Osteoblast (primary cell): ENCODE measurements around the gene ABHD11. TPM values are rescaled to one million over a fixed set of nuclear protein-coding genes. Genes with fewer than 3 reads are reported as not detected.

Source experiments
- DNase-seq: peaks from one replicate; pipeline ENCODE4 v3.0.0; 2011; ENCODE audit warnings: low spot score, mixed read lengths; ENCODE audit not compliant: insufficient read length; ENCODE audit errors: missing footprints
- H2AFZ ChIP-seq: 2 replicates; pipeline ENCODE4 v1.6.0; 2011; ENCODE audit warnings: mild to moderate bottlenecking, low read length
- H3K27ac ChIP-seq: 2 replicates; pipeline ENCODE4 v1.5.1; 2011; ENCODE audit warnings: mild to moderate bottlenecking, low read depth, low read length, moderate library complexity
- H3K27me3 ChIP-seq: 2 replicates; pipeline ENCODE4 v1.6.0; 2012; ENCODE audit warnings: mild to moderate bottlenecking, control low read depth, inconsistent platforms, low read length, moderate library complexity; ENCODE audit not compliant: insufficient read depth
- H3K36me3 ChIP-seq: 2 replicates; pipeline ENCODE4 v1.5.1; 2011; ENCODE audit warnings: mild to moderate bottlenecking, low read length, control low read depth, moderate library complexity; ENCODE audit not compliant: insufficient read depth
- H3K4me1 ChIP-seq: 2 replicates; pipeline ENCODE4 v1.5.1; 2011; ENCODE audit warnings: mild to moderate bottlenecking, low read length, control low read depth, moderate library complexity; ENCODE audit not compliant: insufficient read depth
- H3K4me2 ChIP-seq: 2 replicates; pipeline ENCODE4 v1.6.0; 2011; ENCODE audit warnings: mild to moderate bottlenecking, low read length; ENCODE audit not compliant: insufficient read depth
- H3K4me3 ChIP-seq: fragments of 200-600 bp; sonication (generic); 3 replicates; pipeline ENCODE4 v1.5.1; 2012; ENCODE audit warnings: mild to moderate bottlenecking, low read length, inconsistent platforms; ENCODE audit not compliant: insufficient read depth
- H3K79me2 ChIP-seq: 2 replicates; pipeline ENCODE4 v1.6.0; 2012; ENCODE audit warnings: mild to moderate bottlenecking, low read length, control low read depth, inconsistent platforms; ENCODE audit not compliant: insufficient read depth
- H3K9me3 ChIP-seq: 2 replicates; pipeline ENCODE4 v1.5.1; 2011; ENCODE audit warnings: low read depth, low read length, control low read depth
- H4K20me1 ChIP-seq: 2 replicates; pipeline ENCODE4 v1.6.0; 2012; ENCODE audit warnings: mild to moderate bottlenecking, low read length, control low read depth; ENCODE audit not compliant: insufficient read depth
- CTCF ChIP-seq: IDR thresholded peaks from 2 replicates; pipeline ENCODE4 v1.5.1; 2011; ENCODE audit warnings: mild to moderate bottlenecking, low read depth, low read length, moderate library complexity; ENCODE audit errors: extremely low read depth
- total RNA-seq: library from RNA; depleted of rRNA; stranded (reverse); fragments of >200 nt; gene quantifications from 2 replicates; pipeline ENCODE4 v1.2.3, GENCODE V29; 2012

The ABHD11 gene
- total RNA-seq, 1 donor, result 8.7 TPM

GRCh38 chr7:73705551-73705920 is 33.1 kb downstream of the ABHD11 start:
- H3K36me3 ChIP-seq, result peaks cover 55% of the 10 kb centered on the region
- H3K79me2 ChIP-seq, result peaks cover 55% of the 10 kb centered on the region
- peaks cover 62% of the 10 kb centered on the region for H4K20me1 ChIP-seq
- peak overlapping the region; percentile 41 for H3K4me2 ChIP-seq
- H3K9me3 ChIP-seq, result no peaks in the 10 kb centered on the region
- H3K27me3 ChIP-seq, result no peaks in the 10 kb centered on the region
- peaks cover 31% of the 10 kb centered on the region for H3K4me1 ChIP-seq
- DNase-seq, result no peak
- H2AFZ ChIP-seq, result no peak overlapping the region
- no peak for TF ChIP-seq CTCF
- no peak overlapping the region for H3K4me3 ChIP-seq
- H3K27ac ChIP-seq, result peak overlapping the region; percentile 53

GRCh38 chr7:73704640-73705550 is 33.7 kb downstream of the ABHD11 start:
- Histone ChIP-seq H3K79me2 (peaks cover 50% of the 10 kb centered on the region), H3K27ac (peak overlapping the region; percentile 53), H2AFZ (no peak overlapping the region), H4K20me1 (peaks cover 64% of the 10 kb centered on the region), H3K27me3 (no peaks in the 10 kb centered on the region), H3K4me2 (peak overlapping the region; percentile 41), H3K4me3 (no peak overlapping the region), H3K4me1 (peaks cover 31% of the 10 kb centered on the region), H3K9me3 (no peaks in the 10 kb centered on the region), H3K36me3 (peaks cover 61% of the 10 kb centered on the region)
- TF ChIP-seq CTCF, result no peak
- DNase-seq, result peak; percentile 99

- peak overlapping the region; percentile 5 for H3K27ac ChIP-seq
- DNase-seq, result peak; percentile 92
- no peak overlapping the region for H3K4me2 ChIP-seq
- H2AFZ ChIP-seq, result no peak overlapping the region
- TF ChIP-seq CTCF, result no peak
- H4K20me1 ChIP-seq, result peaks cover 55% of the 10 kb centered on the region
- H3K4me3 ChIP-seq, result no peak overlapping the region
- peaks cover 66% of the 10 kb centered on the region for H3K36me3 ChIP-seq
- H3K4me1 ChIP-seq, result peaks cover 31% of the 10 kb centered on the region
- H3K27me3 ChIP-seq, result no peaks in the 10 kb centered on the region
- peaks cover 41% of the 10 kb centered on the region for H3K79me2 ChIP-seq
- H3K9me3 ChIP-seq, result no peaks in the 10 kb centered on the region
Measured at GRCh38 chr7:73703757-73704639, 34.6 kb downstream of the ABHD11 start.
